ENCODE data around the gene NUP42. TPM values are rescaled to one million over a fixed set of nuclear protein-coding genes. Genes with fewer than 3 reads are reported as not detected.

Gene NUP42
- total RNA-seq, 2 experiments from 2014 or later, result 30.1 to 32.6 TPM

DNA sequence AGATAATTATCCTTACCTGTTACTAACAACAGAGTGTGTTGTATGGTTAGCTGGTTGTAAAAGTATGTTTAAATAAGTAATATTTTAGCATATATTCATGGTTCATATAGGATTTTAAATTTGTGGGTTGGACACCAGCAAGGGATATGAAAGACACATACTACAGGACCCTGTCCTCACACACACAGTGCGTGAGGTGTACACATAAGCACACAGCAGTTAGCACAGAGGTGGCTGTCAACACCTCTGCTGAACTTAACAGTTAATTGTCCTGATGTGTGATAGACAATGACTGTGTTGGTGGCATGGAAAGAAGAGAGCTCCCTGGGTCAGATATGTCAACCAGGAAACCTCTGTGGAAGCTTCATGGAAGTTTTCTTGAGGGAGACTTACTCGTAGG is 23.3 kb upstream of the NUP42 start:
- ChIA-PET POLR2A (interaction anchor here (1.1 kb wide), 1 partner anchor 60 kb away, joined by 5 read pairs; no protein-coding TSS in a partner anchor), CTCF (interaction anchor here (0.9 kb wide), 1 partner anchor 23 kb away, joined by 3 read pairs; no protein-coding TSS in a partner anchor)
- TF ChIP-seq CTCF (IDR thresholded peaks at IDR 0.05), result no peak
- no peak overlapping the region for H3K27ac Mint-ChIP-seq
- H3K27me3 Mint-ChIP-seq, result no peaks in the 10 kb centered on the region
- DNase-seq (no peak), ATAC-seq (no peak)
- intact Hi-C loops (cut with micrococcal nuclease), result no loop called here
- no peaks in the 10 kb centered on the region for H3K4me1 Mint-ChIP-seq (ENCODE audit: low read depth)
- no peaks in the 10 kb centered on the region for H3K36me3 Mint-ChIP-seq (ENCODE audit: low read depth)
- no peaks in the 10 kb centered on the region for H3K9me3 Mint-ChIP-seq
- H3K4me3 Mint-ChIP-seq, result no peak overlapping the region

DNA sequence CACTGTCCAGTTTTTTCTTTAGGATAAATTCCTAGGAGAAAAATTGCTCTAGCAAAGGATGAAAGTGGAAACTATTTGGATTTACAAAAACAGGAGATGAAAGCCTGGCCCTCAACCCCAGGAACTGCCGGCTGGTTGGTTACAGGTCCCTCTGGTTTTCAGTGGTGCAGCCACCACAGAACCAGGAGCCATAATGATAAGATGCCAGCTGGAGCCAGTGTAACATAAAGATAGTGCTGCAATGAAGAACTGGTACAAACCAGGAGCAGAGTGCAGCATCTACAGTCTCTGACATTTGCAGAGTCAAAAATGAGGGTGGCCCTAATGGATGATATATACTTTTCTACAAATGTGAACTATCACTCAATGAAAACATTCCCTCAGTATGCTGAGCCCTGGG is 20.4 kb upstream of the NUP42 start:
- Mint-ChIP-seq H3K4me1 (ENCODE audit: low read depth) (no peaks in the 10 kb centered on the region), H3K27ac (no peak overlapping the region), H3K36me3 (ENCODE audit: low read depth) (no peaks in the 10 kb centered on the region), H3K4me3 (no peak overlapping the region), H3K27me3 (no peaks in the 10 kb centered on the region), H3K9me3 (no peaks in the 10 kb centered on the region)
- no peak for ATAC-seq
- intact Hi-C loops (cut with micrococcal nuclease), result no loop called here
- no peak for DNase-seq
- CTCF ChIA-PET, result no interaction called here
- TF ChIP-seq CTCF (IDR thresholded peaks at IDR 0.05), result no peak
- POLR2A ChIA-PET, result interaction anchor here (0.6 kb wide), 1 partner anchor 54 kb away, joined by 3 read pairs; no protein-coding TSS in a partner anchor

- peaks cover 1% of the 10 kb centered on the region for H3K36me3 Mint-ChIP-seq (ENCODE audit: low read depth)
- DNase-seq, result no peak
- no peak overlapping the region for H3K4me3 Mint-ChIP-seq
- H3K4me1 Mint-ChIP-seq (ENCODE audit: low read depth), result no peaks in the 10 kb centered on the region
- TF ChIP-seq CTCF (IDR thresholded peaks at IDR 0.05), result no peak
- intact Hi-C loops (cut with micrococcal nuclease), result no loop called here
- H3K9me3 Mint-ChIP-seq, result no peaks in the 10 kb centered on the region
- ATAC-seq, result no peak
- CTCF ChIA-PET, result interaction anchor here (1.0 to 1.1 kb wide), 2 partner anchors 15 to 59 kb away, joined by 3 read pairs; no protein-coding TSS in a partner anchor
- H3K27me3 Mint-ChIP-seq, result no peaks in the 10 kb centered on the region
- H3K27ac Mint-ChIP-seq, result no peak overlapping the region
- POLR2A ChIA-PET, result interaction anchor here (0.5 kb wide), 1 partner anchor 1152 kb away, joined by 3 read pairs; no protein-coding TSS in a partner anchor
These were observed 17.0 kb upstream of the NUP42 start for GRCh38 chr7:23164846-23165245.

DNA sequence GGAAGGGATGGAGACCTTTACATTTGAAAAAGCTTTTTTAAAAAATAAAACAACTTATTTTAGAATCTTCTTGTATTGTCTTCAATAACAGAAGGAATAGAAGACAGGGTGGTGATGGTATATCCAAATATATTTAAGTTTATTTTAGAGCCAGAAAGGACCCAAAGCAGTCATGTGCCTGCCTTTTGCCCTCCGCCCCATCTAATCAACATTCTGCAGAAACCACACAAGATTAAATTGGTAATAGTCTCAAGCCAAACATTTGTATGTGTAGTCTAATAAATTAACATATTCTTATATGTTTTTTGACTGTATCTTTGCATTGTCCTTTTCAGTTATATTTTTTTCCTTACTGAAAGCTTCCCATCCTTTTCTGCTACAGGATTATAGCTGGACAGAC is 16.5 kb upstream of the NUP42 start:
- DNase-seq (no peak), ATAC-seq (no peak)
- Mint-ChIP-seq H3K4me1 (ENCODE audit: low read depth) (no peaks in the 10 kb centered on the region), H3K4me3 (no peak overlapping the region), H3K27me3 (no peaks in the 10 kb centered on the region), H3K9me3 (no peaks in the 10 kb centered on the region), H3K36me3 (ENCODE audit: low read depth) (peaks cover 1% of the 10 kb centered on the region), H3K27ac (no peak overlapping the region)
- no peak for TF ChIP-seq CTCF (IDR thresholded peaks at IDR 0.05)
- intact Hi-C loops (cut with micrococcal nuclease), result no loop called here
- ChIA-PET POLR2A (no interaction called here), CTCF (interaction anchor here (1.0 to 1.4 kb wide), 3 partner anchors 9 to 59 kb away, joined by 3 read pairs; no protein-coding TSS in a partner anchor)

DNA sequence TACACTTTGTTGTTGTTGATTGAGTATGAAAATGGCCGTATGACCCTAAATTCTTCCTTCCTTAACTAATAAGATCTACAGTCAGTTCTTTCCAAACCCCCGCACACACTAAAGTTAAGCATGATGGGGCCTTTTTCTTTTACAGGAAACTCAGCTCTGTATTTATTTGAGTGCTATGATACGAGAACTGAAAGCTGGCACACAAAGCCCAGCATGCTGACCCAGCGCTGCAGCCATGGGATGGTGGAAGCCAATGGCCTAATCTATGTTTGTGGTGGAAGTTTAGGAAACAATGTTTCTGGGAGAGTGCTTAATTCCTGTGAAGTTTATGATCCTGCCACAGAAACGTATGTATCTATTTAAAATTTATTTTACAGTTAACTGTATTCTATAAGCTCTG is 14.2 kb upstream of the NUP42 start:
- CTCF ChIA-PET, result no interaction called here
- H3K4me3 Mint-ChIP-seq, result no peak overlapping the region
- DNase-seq (no peak), ATAC-seq (no peak)
- no peak overlapping the region for H3K27ac Mint-ChIP-seq
- peaks cover 3% of the 10 kb centered on the region for H3K36me3 Mint-ChIP-seq (ENCODE audit: low read depth)
- no peaks in the 10 kb centered on the region for H3K27me3 Mint-ChIP-seq
- intact Hi-C loops (cut with micrococcal nuclease), result no loop called here
- no peaks in the 10 kb centered on the region for H3K9me3 Mint-ChIP-seq
- TF ChIP-seq CTCF (IDR thresholded peaks at IDR 0.05), result no peak
- H3K4me1 Mint-ChIP-seq (ENCODE audit: low read depth), result no peaks in the 10 kb centered on the region
- POLR2A ChIA-PET, result no interaction called here
